C4-2B (cell line): ENCODE results near the gene GGTLC2.

Source experiments
- CTCF ChIP-seq: fragments of 450-650 bp; conservative IDR thresholded peaks from 2 replicates; pipeline ENCODE4 v1.5.1; 2017; ENCODE audit warnings: mild to moderate bottlenecking
- ZFX ChIP-seq: fragments of 450-650 bp; IDR thresholded peaks from 2 replicates; pipeline ENCODE4 v1.6.1; 2017

GRCh38 chr22:22681221-22681739 is 36.9 kb downstream of the GGTLC2 start:
- TF ChIP-seq CTCF (no peak), ZFX (no peak)
